ENCODE measurements around the gene POMGNT2.

GRCh38 chr3:43063114-43063513 lies 42.8 kb downstream of the POMGNT2 start:
- no peak for TF ChIP-seq CTCF (conservative IDR thresholded peaks at IDR 0.05; ENCODE audit: low read depth, low read length)
- TF ChIP-seq EZH2 (IDR thresholded peaks at IDR 0.05; ENCODE audit: low read length, unreplicated experiment): no peak

Data from PC-3 (cell line).